GM19468 (cell line): ENCODE data around the gene ADCY3.

Experiments
- ATAC-seq: cut with Tn5 transposase; IDR thresholded peaks from one replicate; pipeline ENCODE4 v1.9.1; 2021; ENCODE audit warnings: mild to moderate bottlenecking, moderate library complexity, moderate number of reproducible peaks; ENCODE audit not compliant: unreplicated experiment; ENCODE audit errors: extremely low read depth

Gene ADCY3

DNA sequence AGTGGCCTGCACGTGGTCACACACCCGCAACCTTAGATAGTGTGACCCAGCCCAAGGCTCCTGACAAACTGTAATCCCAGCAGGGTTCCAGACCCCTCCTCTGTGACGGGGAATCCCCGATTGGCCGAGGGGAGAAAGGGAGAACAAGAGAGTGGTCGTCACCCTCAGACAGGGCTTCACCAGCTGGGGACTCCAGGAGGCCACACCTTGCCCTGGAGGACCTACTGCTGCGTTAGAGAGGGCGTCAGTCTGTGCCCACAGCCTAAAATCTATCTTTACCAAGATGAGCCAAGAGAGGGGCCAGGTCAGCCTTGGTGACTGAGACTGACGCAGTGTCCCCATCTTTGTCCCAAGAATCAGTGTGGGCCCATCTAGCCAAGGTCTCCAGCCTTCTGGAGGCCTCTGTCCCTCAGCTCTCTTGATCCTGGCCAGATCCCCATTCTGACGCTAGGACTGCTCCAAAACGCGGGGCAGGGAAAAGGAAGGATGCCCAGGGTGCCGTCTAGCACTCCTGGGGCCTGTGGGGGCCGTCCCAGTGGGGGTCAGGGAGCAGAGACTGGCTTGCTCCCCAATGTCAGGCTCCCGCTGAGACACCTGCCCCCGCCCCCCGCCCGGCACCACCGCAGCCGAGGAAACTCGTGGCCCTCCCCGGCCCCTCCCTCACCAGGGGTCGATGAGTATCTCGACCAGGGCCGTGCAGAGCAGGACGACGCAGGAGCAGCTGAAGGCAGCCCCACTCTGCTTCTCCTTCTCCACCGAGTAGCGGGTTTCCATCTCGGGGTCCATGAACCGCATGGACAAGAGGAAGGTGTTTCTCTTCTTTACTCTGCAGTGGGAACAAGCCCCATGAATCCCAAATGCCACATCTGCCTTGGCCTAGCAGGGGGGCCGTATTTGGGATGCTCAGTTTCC is 86.0 kb downstream of the ADCY3 start:
- no peak for ATAC-seq

DNA sequence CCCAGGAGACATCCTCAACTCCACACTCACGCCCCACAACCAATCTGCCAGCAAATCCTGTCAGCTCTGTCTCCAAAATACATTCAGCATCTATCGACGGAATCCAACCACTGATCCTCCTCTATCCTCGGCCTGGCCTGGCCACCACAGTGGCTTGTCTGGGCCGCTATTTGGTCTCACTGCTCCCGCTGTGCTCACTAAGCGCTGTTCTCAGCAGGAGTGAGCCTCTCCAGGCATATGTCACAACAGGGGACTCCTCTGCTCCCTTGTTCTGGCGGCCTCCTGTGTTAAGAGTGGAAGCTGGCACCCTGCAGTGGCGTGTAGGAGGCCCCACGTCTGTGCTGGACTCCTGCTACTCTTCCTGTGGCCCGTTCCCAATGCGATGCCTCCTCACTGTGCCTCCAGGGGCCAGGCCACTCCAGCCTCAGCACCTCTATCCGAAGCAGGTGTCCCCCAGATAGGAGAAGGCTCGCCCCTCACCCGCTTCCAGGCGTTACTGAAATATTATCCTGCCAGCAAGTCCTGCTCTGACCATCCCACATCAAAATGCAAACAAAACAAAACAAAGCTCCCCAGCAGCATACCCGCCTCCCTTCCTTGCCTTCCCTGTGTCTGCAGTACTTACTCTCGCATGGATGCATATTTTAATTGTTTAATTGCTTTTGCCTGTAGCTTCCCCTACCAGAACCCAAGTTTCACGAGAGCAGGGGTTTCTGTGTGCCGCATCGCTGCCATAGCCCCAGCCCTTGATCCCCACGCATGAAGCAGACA is 86.9 kb downstream of the ADCY3 start:
- ATAC-seq, result no peak

DNA sequence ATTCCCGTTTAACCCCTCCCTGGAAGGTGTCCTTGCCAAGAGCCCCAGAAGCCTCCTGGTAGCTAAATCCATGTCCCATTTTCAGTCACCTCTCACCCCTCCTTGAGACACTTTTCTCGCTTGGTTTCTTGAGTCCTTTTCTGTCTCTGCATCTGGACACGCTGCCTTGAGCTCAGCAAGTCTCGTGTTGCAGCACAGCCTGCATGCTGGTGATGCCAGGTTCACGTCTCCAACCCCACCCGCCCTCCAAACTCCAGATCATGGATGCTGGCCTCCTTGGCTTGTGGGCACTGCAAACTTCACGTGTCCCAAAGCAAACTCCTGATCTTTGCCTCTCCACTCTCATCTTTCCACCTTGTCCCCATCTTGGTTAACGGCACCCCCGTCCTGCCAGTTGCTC is 87.5 kb downstream of the ADCY3 start:
- no peak for ATAC-seq

DNA sequence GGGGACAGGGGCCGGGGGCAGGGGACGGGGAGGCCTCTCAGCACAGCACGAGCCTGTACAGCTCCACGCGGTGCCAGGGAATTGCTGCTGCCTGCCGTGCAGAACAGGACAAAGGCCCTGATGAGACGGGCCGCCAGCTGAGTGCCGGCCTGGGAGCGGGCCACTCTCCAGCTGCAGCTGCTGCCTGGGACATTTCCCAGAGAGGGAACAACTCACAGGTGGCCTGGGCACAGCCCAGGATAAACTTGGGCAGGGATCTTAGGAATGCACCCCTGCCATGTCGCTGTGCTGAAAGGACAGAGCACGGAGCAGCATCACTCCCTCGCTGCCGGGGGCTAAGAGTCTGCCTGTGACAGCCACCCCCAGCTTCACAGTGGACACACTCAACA is 88.0 kb downstream of the ADCY3 start:
- ATAC-seq, result no peak

DNA sequence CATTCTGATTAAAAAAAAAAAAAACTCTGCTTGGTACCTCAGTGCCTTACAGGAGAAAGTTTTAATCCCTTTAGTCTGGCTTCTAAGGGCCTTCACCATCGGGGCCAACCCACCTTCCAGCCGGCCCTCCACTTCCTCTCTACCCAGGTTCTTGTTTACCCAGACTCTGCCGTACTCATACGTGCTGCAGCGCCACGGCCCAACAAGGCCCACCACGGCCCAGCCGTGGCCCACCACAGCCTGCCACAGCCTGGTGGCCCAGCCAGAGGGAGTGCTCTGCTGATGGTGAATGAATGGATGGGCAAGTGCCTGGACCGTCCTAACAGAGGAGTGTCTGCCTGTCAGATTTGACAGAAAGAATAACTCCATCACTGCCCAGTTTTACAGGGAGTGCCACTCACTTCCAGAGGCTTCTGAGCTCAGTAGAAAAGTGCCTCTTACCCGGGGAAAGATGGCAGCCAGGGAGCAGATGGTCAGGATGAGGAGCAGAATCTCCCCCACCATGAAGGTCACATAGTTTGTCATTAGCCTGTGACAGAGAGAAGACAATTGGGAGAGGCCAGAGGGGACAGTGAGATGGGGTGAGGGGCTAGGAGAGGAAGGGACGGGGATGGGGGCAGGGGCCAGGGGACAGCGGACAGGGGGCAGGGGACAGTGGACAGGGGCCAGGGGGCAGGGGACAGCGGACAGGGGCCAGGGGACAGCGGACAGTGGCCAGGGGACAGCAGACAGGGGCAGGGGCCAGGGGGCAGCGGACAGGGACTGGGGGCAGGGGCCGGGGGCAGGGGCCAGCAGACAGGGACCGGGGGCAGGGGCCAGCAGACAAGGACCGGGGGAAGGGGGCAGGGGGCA is 88.6 kb downstream of the ADCY3 start:
- ATAC-seq, result no peak

DNA sequence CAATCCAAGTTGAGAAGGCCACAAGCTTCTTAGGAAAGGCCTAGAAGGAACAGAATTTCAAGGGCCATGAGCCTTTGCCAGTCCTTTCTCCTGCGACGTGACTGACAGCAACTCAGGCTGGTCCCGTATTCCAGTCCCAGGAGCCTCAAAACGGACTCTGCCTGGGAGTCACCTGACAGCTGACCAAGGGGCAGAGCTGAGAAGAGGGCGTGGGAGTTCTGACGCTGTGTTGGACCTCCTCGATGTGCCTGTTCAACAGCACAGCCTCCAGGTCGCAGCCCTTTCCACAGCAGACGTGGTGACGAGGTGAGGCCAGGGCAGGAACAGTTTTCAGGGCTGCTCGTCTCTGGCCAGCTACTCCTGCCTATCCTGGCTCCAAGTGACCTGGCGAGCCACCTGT is 89.3 kb downstream of the ADCY3 start:
- ATAC-seq, result no peak

DNA sequence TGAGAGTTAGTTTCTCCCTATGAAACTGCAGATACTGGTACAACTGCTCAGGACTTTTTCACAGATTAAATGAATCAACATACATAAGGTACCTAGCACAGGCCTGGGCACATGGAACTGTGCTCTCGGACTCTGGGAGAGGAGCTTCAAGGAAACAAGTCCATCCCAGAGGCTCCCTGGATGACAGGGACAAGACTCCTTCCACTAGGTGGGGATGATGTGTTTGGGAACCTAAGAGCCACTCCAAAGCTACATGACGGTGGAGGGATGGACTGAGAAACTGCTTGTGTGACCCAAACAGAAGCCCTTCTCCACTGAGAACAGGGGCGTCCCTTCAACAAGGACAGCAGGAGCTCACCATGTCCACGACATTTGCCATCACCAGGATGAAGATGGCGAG is 89.7 kb downstream of the ADCY3 start:
- no peak for ATAC-seq

- no peak for ATAC-seq
Observed at GRCh38 chr2:24828238-24828996, 91.6 kb downstream of the ADCY3 start.

GRCh38 chr2:24827321-24828237 is 92.5 kb downstream of the ADCY3 start:
- no peak for ATAC-seq

GRCh38 chr2:24826773-24827145 is 93.3 kb downstream of the ADCY3 start:
- ATAC-seq, result no peak

- ATAC-seq, result no peak
Observed at GRCh38 chr2:24825883-24826772, 93.9 kb downstream of the ADCY3 start.

DNA sequence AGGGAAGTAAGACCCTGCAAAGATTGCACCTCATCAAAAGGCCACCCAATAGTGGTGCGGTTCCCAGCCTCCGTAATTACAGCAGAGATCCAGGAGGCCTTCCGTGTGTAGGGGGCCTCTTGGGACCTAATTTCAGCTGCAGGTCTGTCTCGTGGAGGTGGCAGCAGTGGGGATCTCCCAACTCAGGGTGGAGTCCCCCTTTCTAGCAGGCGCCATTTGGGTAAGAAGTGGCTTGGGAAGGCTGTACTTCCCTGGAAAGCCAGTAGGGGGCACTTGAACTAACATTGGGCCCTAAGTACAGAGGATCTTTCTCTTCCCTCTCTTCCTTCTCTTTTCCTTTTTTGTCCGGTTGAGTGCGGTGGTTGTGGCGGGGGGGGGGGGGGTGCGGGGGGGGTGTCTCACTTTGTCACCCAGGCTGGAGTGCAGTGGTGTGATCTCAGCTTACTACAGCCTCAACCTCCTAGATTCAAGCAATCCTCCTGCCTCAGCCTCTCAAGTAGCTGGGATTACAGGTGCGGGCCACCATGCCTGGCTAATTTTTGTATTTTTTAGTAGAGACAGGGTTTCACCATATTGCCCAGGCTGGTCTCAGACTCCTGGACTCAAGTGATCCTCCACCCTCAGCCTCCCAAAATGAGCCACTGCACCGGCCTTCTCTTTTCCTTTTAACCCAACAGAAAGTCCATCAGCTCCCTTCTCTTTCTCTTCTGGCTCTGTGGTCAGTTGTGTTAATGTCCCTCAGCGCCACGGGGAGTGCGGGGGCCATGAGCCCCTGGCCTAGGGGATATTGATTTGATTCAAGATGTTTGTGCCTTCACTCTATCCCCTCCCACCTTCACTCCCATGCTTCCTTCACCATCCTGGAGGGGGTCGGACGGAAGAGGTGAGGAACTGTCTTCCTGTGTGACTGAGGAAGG is 94.8 kb downstream of the ADCY3 start:
- ATAC-seq, result no peak

DNA sequence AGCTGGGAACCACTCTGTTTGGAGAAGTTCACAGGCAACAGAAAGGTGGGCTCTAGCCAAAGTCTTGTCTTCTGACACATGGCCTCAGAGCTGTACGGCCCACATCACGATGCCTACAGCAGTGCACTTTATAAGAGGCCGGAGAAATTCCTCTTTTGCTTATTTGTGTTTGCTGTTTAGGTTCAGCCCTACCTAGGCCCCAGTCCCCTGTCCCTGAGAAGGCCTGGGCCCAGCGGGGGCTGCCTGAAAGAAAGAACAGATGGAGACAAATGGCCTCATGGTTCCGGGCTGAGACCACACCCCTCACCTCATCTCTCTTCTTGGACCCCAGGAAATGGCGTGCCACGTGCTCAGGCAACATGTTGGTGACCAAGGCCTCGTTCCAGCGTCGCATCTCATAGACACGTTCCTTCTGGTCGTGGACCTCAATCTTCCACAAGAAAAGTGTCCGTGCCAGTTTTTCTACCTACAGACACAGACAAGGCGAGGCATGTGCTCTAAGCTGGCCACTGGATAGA is 95.9 kb downstream of the ADCY3 start:
- ATAC-seq, result no peak

- no peak for ATAC-seq
Observed at GRCh38 chr2:24822049-24822706, 97.9 kb downstream of the ADCY3 start.

GRCh38 chr2:24821433-24821891 is 98.6 kb downstream of the ADCY3 start:
- no peak for ATAC-seq
